Activated T-helper 17 cell treated with anti-CD3 and anti-CD28 coated beads, Interleukin-2, amount 50 U/mL, for 72 hours (primary cell): Measurements from ENCODE around the gene FMR1NB. TPM values are rescaled to one million over a fixed set of nuclear protein-coding genes. Genes with fewer than 3 reads are reported as not detected.

Source experiments
- ATAC-seq: fragments of 150-1000 bp; cut with Tn5 transposase; replicated peaks from 2 replicates; pipeline ENCODE4 v1.10.0; 2021; ENCODE audit warnings: mild to moderate bottlenecking, moderate library complexity
- H3K27ac Mint-ChIP-seq: one replicate; pipeline ENCODE4 v1.8.0; 2022; ENCODE audit warnings: mixed read lengths
- H3K27me3 Mint-ChIP-seq: one replicate; pipeline ENCODE4 v1.8.0; 2022; ENCODE audit warnings: mixed read lengths
- H3K36me3 Mint-ChIP-seq: one replicate; pipeline ENCODE4 v1.8.0; 2022; ENCODE audit warnings: low read depth, mild to moderate bottlenecking, mixed read lengths
- H3K4me1 Mint-ChIP-seq: one replicate; pipeline ENCODE4 v1.8.0; 2022; ENCODE audit warnings: mixed read lengths
- H3K4me3 Mint-ChIP-seq: one replicate; pipeline ENCODE4 v1.8.0; 2022; ENCODE audit warnings: mild to moderate bottlenecking, mixed read lengths
- H3K9me3 Mint-ChIP-seq: one replicate; pipeline ENCODE4 v1.8.0; 2022; ENCODE audit warnings: mixed read lengths
- total RNA-seq, 2 donors: library from RNA; stranded (reverse); gene quantifications; one replicate each; pipeline ENCODE4 v1.2.3, GENCODE V29; 2022

FMR1NB gene, protein sequence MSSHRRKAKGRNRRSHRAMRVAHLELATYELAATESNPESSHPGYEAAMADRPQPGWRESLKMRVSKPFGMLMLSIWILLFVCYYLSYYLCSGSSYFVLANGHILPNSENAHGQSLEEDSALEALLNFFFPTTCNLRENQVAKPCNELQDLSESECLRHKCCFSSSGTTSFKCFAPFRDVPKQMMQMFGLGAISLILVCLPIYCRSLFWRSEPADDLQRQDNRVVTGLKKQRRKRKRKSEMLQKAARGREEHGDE
- total RNA-seq = not detected

DNA sequence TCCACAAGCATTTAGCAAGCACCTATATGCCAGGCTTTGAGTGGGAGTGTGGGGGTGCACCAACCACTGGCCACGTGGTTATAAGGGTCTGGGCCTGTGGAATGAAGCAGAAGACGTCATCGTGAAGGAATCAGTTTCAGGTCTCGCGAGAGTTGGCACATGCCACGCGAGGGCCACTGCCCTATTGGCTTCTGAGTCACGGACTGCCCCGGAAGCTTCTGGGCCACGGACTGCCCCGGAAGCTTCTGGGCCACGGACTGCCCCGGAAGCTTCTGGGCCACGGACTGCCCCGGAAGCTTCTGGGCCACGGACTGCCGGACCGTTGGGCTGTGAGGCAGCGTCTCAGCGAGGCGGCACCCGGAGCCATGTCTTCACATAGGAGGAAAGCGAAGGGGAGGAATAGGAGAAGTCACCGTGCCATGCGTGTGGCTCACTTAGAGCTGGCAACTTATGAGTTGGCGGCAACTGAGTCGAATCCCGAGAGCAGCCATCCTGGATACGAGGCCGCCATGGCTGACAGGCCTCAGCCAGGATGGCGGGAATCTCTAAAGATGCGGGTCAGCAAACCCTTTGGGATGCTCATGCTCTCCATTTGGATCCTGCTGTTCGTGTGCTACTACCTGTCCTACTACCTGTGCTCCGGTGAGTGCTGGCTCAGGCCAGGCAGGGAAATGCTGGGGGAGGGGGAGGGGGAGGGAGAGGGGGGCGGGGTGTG, at the start of gene FMR1NB:
TSS of gene FMR1NB (plus strand) at position 300 of the 715 bp plus-strand sequence. CDS start at position 366, 66 bp downstream.
- no peaks in the 10 kb centered on the region for H3K4me1 Mint-ChIP-seq
- no peak within 1 kb of the TSS for H3K4me3 Mint-ChIP-seq
- H3K27me3 Mint-ChIP-seq = no peaks in the 10 kb centered on the region
- H3K36me3 Mint-ChIP-seq = no peaks in the 10 kb centered on the region
- H3K27ac Mint-ChIP-seq = no peak within 1 kb of the TSS
- no peaks in the 10 kb centered on the region for H3K9me3 Mint-ChIP-seq
- ATAC-seq = no peak

DNA sequence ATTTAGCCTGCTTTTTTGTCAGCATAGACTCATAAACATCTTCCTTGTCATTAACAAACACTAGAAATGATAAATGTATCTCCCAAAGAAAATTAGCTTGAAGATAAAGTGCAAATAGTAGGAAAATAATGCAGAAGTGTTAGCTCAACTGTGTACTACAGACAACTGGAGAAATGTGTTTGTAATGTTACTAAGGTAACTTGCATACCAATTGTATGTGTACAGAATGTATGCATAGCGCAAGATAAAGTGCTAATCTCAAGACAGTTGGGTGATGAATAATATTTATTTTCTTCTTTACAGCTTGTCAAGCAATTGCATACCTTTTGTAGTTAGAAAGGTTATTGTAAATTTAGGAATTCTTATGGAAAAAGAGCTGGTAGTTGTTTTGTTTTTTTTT, 47.3 kb upstream of the FMR1NB start:
- ATAC-seq = no peak
- Mint-ChIP-seq H3K27ac (no peak overlapping the region), H3K4me1 (no peaks in the 10 kb centered on the region), H3K36me3 (peaks cover 84% of the 10 kb centered on the region), H3K9me3 (no peaks in the 10 kb centered on the region), H3K27me3 (no peaks in the 10 kb centered on the region), H3K4me3 (no peak overlapping the region)

DNA sequence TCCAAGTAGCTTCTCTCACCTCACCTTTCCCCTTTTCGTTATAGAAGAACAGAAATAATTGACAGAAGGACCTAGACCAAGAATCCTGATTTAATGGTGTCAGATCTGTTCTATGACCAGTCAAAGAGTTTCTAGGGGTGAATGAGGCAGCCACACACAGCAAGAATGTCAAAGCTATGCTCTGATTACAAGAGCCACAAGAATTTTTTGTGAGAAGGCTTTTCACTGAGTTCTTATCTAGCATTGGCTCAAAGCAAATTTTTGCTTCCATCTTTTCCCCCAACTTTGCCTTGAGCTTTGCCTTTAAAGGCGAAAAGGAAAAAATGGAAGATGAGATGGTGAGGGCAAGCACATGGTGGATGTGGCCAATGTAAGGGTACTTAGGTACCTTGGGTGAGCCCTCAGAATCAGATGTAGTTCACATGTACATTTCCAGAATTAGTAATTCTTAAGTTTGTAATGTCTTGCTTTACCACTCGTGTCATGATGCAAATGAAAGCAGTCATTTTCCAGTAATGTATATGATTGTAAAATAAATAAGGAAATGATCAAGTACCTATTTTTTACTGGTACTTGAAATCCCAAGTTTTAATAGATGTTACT, 45.9 kb upstream of the FMR1NB start:
- Mint-ChIP-seq H3K4me3 (no peak overlapping the region), H3K9me3 (no peaks in the 10 kb centered on the region), H3K27ac (no peak overlapping the region), H3K36me3 (peaks cover 80% of the 10 kb centered on the region), H3K27me3 (no peaks in the 10 kb centered on the region), H3K4me1 (no peaks in the 10 kb centered on the region)
- ATAC-seq = no peak

DNA sequence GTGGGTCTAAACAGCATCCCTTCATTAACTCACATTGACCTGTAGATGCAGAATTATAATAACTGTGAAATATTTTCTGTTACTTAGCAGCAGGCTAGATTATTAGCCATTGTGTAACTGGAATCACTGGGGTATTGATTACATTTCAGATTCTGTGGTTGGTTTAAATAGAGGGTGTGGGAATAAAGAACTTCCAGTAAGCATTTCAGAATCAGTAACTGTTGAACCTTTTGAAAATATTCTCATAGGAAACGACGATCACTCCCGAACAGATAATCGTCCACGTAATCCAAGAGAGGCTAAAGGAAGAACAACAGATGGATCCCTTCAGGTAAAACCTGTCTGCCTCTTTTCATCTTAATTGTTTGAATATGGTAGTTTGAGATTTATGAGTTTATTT, 35.9 kb upstream of the FMR1NB start:
- no peaks in the 10 kb centered on the region for H3K27me3 Mint-ChIP-seq
- no peak overlapping the region for H3K4me3 Mint-ChIP-seq
- peaks cover 95% of the 10 kb centered on the region for H3K36me3 Mint-ChIP-seq
- no peak for ATAC-seq
- no peak overlapping the region for H3K27ac Mint-ChIP-seq
- H3K4me1 Mint-ChIP-seq = no peaks in the 10 kb centered on the region
- H3K9me3 Mint-ChIP-seq = no peaks in the 10 kb centered on the region

DNA sequence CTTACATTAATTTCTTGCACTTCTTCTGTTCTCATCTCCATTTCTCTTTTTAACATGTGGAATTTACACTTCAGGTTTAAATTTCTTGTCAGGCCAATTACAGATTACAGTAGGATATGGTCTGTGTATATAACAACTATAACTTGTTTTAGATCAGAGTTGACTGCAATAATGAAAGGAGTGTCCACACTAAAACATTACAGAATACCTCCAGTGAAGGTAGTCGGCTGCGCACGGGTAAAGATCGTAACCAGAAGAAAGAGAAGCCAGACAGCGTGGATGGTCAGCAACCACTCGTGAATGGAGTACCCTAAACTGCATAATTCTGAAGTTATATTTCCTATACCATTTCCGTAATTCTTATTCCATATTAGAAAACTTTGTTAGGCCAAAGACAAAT, 32.6 kb upstream of the FMR1NB start:
- no peaks in the 10 kb centered on the region for H3K27me3 Mint-ChIP-seq
- no peak overlapping the region for H3K4me3 Mint-ChIP-seq
- no peaks in the 10 kb centered on the region for H3K4me1 Mint-ChIP-seq
- peaks cover 78% of the 10 kb centered on the region for H3K36me3 Mint-ChIP-seq
- H3K27ac Mint-ChIP-seq = no peak overlapping the region
- H3K9me3 Mint-ChIP-seq = no peaks in the 10 kb centered on the region
- ATAC-seq = no peak

DNA sequence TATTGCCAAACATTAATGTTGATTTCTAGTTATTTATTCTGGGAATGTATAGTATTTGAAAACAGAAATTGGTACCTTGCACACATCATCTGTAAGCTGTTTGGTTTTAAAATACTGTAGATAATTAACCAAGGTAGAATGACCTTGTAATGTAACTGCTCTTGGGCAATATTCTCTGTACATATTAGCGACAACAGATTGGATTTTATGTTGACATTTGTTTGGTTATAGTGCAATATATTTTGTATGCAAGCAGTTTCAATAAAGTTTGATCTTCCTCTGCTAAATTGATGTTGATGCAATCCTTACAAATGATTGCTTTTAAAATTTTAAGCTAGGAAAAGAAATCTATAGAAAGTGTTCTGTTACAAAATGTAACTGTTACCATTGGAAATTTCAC, 30.8 kb upstream of the FMR1NB start:
- no peak for ATAC-seq
- no peak overlapping the region for H3K4me3 Mint-ChIP-seq
- H3K9me3 Mint-ChIP-seq = no peaks in the 10 kb centered on the region
- no peaks in the 10 kb centered on the region for H3K27me3 Mint-ChIP-seq
- H3K27ac Mint-ChIP-seq = no peak overlapping the region
- no peaks in the 10 kb centered on the region for H3K4me1 Mint-ChIP-seq
- H3K36me3 Mint-ChIP-seq = peaks cover 61% of the 10 kb centered on the region

DNA sequence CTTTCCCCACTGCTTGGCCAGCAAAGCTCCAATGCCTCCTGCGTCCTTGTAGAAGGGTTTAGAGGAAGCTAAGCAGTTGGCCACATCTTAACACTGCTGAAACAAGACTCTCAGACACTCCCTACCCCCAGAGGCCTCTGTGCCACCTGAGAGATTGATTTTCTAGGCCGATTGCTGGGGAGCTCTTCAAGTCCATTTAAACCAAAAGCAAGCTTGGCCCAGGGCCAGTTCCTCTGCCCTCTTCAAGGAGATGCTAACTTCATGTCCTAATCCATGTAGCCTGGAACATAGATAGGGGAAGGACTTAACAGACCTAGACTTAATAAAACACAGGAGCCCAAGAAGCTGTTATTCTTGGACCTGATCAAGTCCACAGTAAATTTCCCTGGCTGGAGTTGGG, 27.2 kb upstream of the FMR1NB start:
- ATAC-seq = no peak
- H3K27me3 Mint-ChIP-seq = no peaks in the 10 kb centered on the region

DNA sequence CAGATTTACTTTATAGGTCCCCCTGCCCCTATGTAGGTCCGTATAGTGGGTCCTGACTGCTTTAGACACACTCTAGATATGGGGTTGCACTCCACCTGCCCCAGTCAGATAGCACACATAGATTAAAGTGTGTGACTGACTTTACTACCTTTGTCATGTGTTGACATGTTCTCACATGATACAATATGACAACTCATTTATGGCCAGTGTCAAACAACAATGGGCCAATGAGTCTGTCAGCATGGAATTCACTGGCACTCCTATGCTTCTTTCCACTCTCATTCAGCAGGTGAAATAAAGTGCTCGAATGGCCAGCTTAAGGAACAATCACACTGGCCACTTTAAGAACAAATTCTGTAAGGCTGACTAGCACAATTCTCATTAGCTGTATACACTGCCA, 23.8 kb upstream of the FMR1NB start:
- H3K9me3 Mint-ChIP-seq = no peaks in the 10 kb centered on the region
- no peak overlapping the region for H3K27ac Mint-ChIP-seq
- no peaks in the 10 kb centered on the region for H3K4me1 Mint-ChIP-seq
- H3K27me3 Mint-ChIP-seq = peaks cover 3% of the 10 kb centered on the region
- no peaks in the 10 kb centered on the region for H3K36me3 Mint-ChIP-seq
- no peak for ATAC-seq
- no peak overlapping the region for H3K4me3 Mint-ChIP-seq

More for the DNA sequence above, 27.2 kb upstream of the FMR1NB start:
- no peak overlapping the region for H3K27ac Mint-ChIP-seq
- peaks cover 27% of the 10 kb centered on the region for H3K36me3 Mint-ChIP-seq
- H3K4me3 Mint-ChIP-seq = no peak overlapping the region
- no peaks in the 10 kb centered on the region for H3K4me1 Mint-ChIP-seq
- no peaks in the 10 kb centered on the region for H3K9me3 Mint-ChIP-seq

DNA sequence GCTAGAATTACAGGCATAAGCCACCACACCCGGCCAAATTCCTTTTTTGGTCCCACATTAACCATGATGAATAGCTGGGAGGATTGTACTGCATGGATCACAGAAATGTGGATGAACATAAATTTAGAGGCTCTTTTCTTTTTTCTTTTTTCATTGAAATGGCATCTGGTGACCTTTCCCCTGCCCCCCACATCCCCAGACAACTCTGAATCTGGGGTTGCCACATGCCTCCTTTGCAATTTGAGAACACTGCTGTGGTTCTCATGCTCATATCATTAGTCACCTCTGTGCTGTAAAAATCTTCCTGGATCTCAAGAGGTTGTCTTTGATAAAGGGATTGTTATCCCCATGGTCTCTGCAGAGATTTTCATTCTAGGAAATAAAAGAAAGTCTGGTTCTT, 22.8 kb upstream of the FMR1NB start:
- Mint-ChIP-seq H3K27ac (no peak overlapping the region), H3K9me3 (no peaks in the 10 kb centered on the region), H3K4me1 (no peaks in the 10 kb centered on the region), H3K36me3 (no peaks in the 10 kb centered on the region), H3K4me3 (no peak overlapping the region), H3K27me3 (peaks cover 3% of the 10 kb centered on the region)
- ATAC-seq = no peak

DNA sequence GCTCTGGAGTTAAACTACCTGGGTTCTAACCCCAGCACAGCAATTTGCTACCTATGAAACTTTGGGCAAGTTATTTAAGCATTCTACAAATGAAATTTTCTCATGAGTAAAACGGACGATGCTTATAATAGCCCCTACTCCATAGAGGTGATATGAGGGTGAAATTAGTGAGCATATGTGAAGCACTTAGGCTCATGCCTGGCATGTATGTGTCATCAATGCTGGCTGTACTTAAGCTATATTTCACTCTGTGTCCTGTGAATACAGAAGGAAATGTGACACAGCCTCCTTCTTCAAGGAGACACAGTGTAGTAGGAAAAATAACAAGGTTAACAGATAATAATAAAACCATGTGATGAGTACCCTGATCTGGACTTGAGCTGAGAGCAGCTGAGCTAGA, 20.4 kb upstream of the FMR1NB start:
- Mint-ChIP-seq H3K4me1 (no peaks in the 10 kb centered on the region), H3K9me3 (no peaks in the 10 kb centered on the region), H3K4me3 (no peak overlapping the region)

DNA sequence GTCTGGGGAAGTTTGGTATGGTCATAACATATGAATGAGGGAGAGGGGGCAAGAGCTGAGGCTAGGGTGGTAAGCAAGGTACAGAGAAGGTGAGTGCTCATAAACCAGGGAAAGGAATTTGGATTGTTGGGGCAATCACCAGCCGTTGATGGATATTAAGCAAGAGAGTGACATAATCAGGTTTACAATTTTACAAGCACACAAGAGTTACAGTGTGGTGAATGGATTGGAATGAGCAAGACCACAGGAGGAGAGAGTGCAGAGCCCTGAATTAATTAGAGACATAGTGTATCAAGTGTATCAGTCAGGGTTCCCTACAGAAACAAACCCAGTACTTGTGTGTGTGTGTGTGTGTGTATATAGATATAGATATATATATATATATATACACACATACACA, 18.7 kb upstream of the FMR1NB start:
- H3K4me3 Mint-ChIP-seq = no peak overlapping the region
- H3K9me3 Mint-ChIP-seq = no peaks in the 10 kb centered on the region
- H3K27me3 Mint-ChIP-seq = peaks cover 3% of the 10 kb centered on the region
- no peak for ATAC-seq
- no peaks in the 10 kb centered on the region for H3K36me3 Mint-ChIP-seq
- no peaks in the 10 kb centered on the region for H3K4me1 Mint-ChIP-seq
- no peak overlapping the region for H3K27ac Mint-ChIP-seq

More for the DNA sequence above, 20.4 kb upstream of the FMR1NB start:
- Mint-ChIP-seq H3K36me3 (no peaks in the 10 kb centered on the region), H3K27me3 (peaks cover 3% of the 10 kb centered on the region), H3K27ac (no peak overlapping the region)
- ATAC-seq = no peak

DNA sequence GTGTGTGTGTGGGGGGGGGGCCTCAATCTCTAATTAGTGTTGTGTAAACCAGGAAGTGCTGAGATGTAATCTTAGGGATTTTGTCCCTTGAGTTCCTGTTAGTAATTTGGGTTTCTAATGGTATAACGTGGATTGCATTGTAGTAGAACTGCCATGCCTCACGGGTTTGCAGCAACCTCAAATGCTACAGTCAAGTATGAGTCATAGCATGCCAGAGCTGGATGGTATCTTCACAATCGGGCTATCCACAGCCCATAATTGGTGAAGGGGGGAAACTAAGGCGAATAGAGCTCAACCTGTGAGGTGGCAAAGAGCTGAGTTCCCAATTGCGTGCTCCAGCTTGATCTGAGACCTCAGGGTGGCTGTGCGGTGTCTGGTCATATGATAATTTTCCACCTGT, 2.2 kb upstream of the FMR1NB start:
- Mint-ChIP-seq H3K4me1 (no peaks in the 10 kb centered on the region), H3K27me3 (no peaks in the 10 kb centered on the region), H3K4me3 (no peak overlapping the region), H3K9me3 (no peaks in the 10 kb centered on the region), H3K27ac (no peak overlapping the region), H3K36me3 (no peaks in the 10 kb centered on the region)
- ATAC-seq = no peak

DNA sequence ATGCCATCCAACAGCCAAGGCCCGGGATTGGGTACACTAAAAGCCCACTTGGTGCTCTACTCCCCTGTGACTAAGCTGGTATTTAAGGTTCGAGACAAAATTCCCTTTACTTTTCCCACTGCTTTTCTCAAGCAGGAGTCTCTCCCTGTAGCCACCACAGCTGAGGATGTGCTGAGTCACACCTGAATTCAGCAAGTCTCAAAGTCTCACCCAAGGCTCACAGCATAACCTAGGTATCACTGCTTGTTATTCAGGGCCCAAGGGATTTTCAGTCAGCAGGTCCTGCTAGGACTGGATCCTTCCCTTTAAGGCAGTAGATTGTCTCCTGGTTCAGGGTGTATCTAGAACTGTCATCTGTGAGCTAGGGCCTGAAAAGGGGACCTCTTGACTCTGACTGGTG, 39.2 kb downstream of the FMR1NB start:
- H3K27me3 Mint-ChIP-seq = peaks cover 26% of the 10 kb centered on the region
- no peak for ATAC-seq
- H3K36me3 Mint-ChIP-seq = no peaks in the 10 kb centered on the region
- peaks cover 9% of the 10 kb centered on the region for H3K9me3 Mint-ChIP-seq
- H3K4me3 Mint-ChIP-seq = no peak overlapping the region
- H3K4me1 Mint-ChIP-seq = no peaks in the 10 kb centered on the region
- no peak overlapping the region for H3K27ac Mint-ChIP-seq

DNA sequence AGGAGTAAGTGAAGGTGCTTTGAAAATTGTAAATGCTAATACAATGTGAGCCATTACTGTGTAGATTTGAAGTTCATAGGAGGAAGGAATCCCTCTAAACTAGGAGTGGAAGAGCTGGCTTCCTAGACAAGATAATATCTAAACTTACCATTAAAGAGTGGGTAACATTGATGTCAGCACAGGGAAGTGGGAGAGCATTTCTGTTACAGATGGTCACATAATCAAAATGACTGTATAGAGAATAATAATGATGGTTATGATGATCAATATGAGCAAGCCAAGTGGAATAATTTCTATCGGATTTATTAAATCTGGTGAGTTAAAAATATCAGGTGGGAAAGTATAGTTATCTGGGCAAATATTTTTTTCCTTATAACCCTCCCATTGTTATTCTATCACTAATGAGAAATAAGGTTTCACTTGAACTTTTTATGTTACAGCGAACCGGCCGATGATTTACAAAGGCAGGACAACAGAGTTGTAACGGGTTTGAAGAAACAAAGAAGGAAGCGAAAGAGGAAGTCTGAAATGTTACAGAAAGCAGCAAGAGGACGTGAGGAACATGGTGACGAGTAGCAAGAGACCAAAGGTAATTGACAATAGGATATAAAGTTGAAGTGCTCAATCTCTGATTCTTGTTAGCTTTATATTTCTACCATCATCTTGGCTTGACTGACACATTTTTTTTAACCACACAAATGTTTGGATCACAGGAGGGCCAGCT, 43.5 kb downstream of the FMR1NB start:
- H3K9me3 Mint-ChIP-seq = no peaks in the 10 kb centered on the region
- no peaks in the 10 kb centered on the region for H3K36me3 Mint-ChIP-seq
- ATAC-seq = no peak
- no peak overlapping the region for H3K4me3 Mint-ChIP-seq
- H3K4me1 Mint-ChIP-seq = no peaks in the 10 kb centered on the region
- peaks cover 17% of the 10 kb centered on the region for H3K27me3 Mint-ChIP-seq
- no peak overlapping the region for H3K27ac Mint-ChIP-seq

DNA sequence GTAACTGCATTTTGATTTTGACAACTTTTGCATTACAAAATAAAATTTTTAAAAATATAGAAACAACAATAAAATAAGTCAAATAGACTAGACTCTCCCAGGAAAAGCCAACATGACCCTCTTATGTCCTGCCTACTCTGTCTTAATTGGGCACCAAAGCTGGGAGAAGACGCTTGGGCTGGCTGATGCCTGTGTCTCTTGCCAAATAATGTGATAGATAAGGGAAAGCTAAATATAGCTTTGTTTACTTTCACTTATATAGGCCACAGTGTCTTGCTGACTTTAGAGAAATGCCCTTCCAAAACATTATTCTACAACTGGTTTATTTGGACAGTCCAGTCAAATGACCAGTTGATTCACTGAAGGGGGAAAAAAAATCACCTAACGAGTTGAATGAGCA, 54.2 kb downstream of the FMR1NB start:
- no peaks in the 10 kb centered on the region for H3K36me3 Mint-ChIP-seq
- H3K9me3 Mint-ChIP-seq = no peaks in the 10 kb centered on the region
- ATAC-seq = no peak
- H3K27me3 Mint-ChIP-seq = no peaks in the 10 kb centered on the region
- no peak overlapping the region for H3K27ac Mint-ChIP-seq
- H3K4me3 Mint-ChIP-seq = no peak overlapping the region
- H3K4me1 Mint-ChIP-seq = no peaks in the 10 kb centered on the region
